Naive thymus-derived CD4-positive, alpha-beta T cell (primary cell): Measurements from ENCODE around the gene EZH1. TPM values are rescaled to one million over a fixed set of nuclear protein-coding genes. Genes with fewer than 3 reads are reported as not detected.

Experiments
- ATAC-seq: fragments of 150-1000 bp; cut with Tn5 transposase; 2 replicates; pipeline ENCODE4 v1.10.0; 2021; ENCODE audit warnings: mild to moderate bottlenecking, moderate library complexity
- CTCF ChIA-PET: fragments of 350-600 bp; sonication (Branson Sonifier 250); formaldehyde crosslinking; loops from one replicate; lab custom pipeline; 2021; ENCODE audit warnings: antibody characterized with exemption; lab: Charles Lee
- POLR2A ChIA-PET: fragments of 350-600 bp; sonication (Branson Sonifier 250); formaldehyde crosslinking; loops from one replicate; lab custom pipeline; 2021; ENCODE audit warnings: antibody characterized with exemption, inconsistent platforms; lab: Charles Lee
- DNase-seq, 9 donors: peaks; one replicate each; pipeline versions ENCODE4 v3.0.0 to v3.0.0-alpha.2; 2020 to 2022; ENCODE audit warnings: mixed read lengths in 1 of 9
- H3K27ac ChIP-seq: one replicate; pipeline ENCODE4 v1.7.0; 2013; ENCODE audit warnings: mild to moderate bottlenecking, low read depth, low read length, moderate library complexity
- H3K27me3 ChIP-seq, 2 donors: one replicate each; pipeline ENCODE4 v1.7.0; 2013; ENCODE audit warnings: low read length in 2 of 2, mild to moderate bottlenecking in 2 of 2, moderate library complexity in 2 of 2; ENCODE audit not compliant: control insufficient read depth in 2 of 2, insufficient read depth in 2 of 2
- H3K36me3 ChIP-seq, 3 experiments: 1 replicate in 2 of 3; 2 replicates in 1 of 3; pipeline ENCODE4 v1.7.0; 2013; ENCODE audit warnings: low read length in 3 of 3, mild to moderate bottlenecking in 3 of 3, moderate library complexity in 1 of 3; ENCODE audit not compliant: insufficient read depth in 3 of 3, control insufficient read depth in 2 of 3
- H3K4me1 ChIP-seq, 2 donors: one replicate each; pipeline ENCODE4 v1.7.0; 2013; ENCODE audit warnings: low read length in 2 of 2, mild to moderate bottlenecking in 2 of 2, moderate library complexity in 1 of 2; ENCODE audit not compliant: control insufficient read depth in 2 of 2, insufficient read depth in 2 of 2
- H3K4me3 ChIP-seq: 2 replicates; pipeline ENCODE4 v1.7.0; 2013; ENCODE audit warnings: mild to moderate bottlenecking, low read length
- H3K9me3 ChIP-seq, 3 experiments: 1 replicate in 2 of 3; 2 replicates in 1 of 3; pipeline ENCODE4 v1.7.0; 2013; ENCODE audit warnings: low read length in 3 of 3; ENCODE audit not compliant: control insufficient read depth in 2 of 3
- H3K27ac Mint-ChIP-seq, 9 donors: one replicate each; pipeline ENCODE4 v1.8.0; 2020 to 2022; ENCODE audit warnings: mixed read lengths in 9 of 9, mild to moderate bottlenecking in 8 of 9, moderate library complexity in 5 of 9, inconsistent platforms in 2 of 9
- H3K27me3 Mint-ChIP-seq, 5 donors: one replicate each; pipeline ENCODE4 v1.8.0; 2021 to 2022; ENCODE audit warnings: mixed read lengths in 5 of 5, mild to moderate bottlenecking in 1 of 5
- H3K36me3 Mint-ChIP-seq, 5 donors: one replicate each; pipeline ENCODE4 v1.8.0; 2020 to 2022; ENCODE audit warnings: mixed read lengths in 5 of 5, mild to moderate bottlenecking in 3 of 5, inconsistent platforms in 1 of 5
- H3K4me1 Mint-ChIP-seq, 7 donors: one replicate each; pipeline ENCODE4 v1.8.0; 2020 to 2022; ENCODE audit warnings: mixed read lengths in 7 of 7, mild to moderate bottlenecking in 3 of 7, inconsistent platforms in 1 of 7
- H3K4me3 Mint-ChIP-seq, 10 donors: one replicate each; pipeline ENCODE4 v1.8.0; 2020 to 2022; ENCODE audit warnings: mild to moderate bottlenecking in 10 of 10, mixed read lengths in 10 of 10, moderate library complexity in 6 of 10, inconsistent platforms in 2 of 10
- H3K9me3 Mint-ChIP-seq, 11 donors: one replicate each; pipeline ENCODE4 v1.8.0; 2020 to 2022; ENCODE audit warnings: mixed read lengths in 11 of 11, mild to moderate bottlenecking in 4 of 11, inconsistent platforms in 1 of 11, moderate library complexity in 1 of 11
- intact Hi-C, 2 donors: fragments of 100-400 bp; cut with micrococcal nuclease; formaldehyde crosslinking; loops; one replicate each; pipeline ENCODE4 v1.15.1; 2023
- polyA plus RNA-seq, 2 donors: library from polyadenylated mRNA; unstranded; fragments of 300-500 nt; fragmentation: Illumina TruSeq; gene quantifications; one replicate each; pipeline ENCODE4 v1.2.3, GENCODE V29; 2021
- total RNA-seq, 6 experiments: library from RNA in 5 of 6; stranded (reverse) in 5 of 6; gene quantifications; 1 replicate in 5 of 6; 2 replicates in 1 of 6; pipeline ENCODE4 v1.2.3 and lab custom pipeline; 2021 to 2026

Gene EZH1
- total and polyA plus RNA-seq, 7 experiments from 2014 or later = 30.2 to 212 (median 92.4) TPM

GRCh38 chr17:42659079-42659931, 85.5 kb downstream of the EZH1 start, which contains the start of gene TUBG2:
Gene TUBG2 (plus strand): TSS chr17:42659284. CDS start chr17:42659504, 220 bp downstream.
- no peaks in the 10 kb centered on the region for H3K27me3 ChIP-seq
- ChIA-PET POLR2A (interaction anchor here (1.4 to 1.5 kb wide), 2 partner anchors 11 to 50 kb away, joined by 7 read pairs; partner anchors contain the start of genes RETREG3 and TUBG1), CTCF (interaction anchor here (0.5 to 0.6 kb wide), 2 partner anchors 208 to 230 kb away, joined by 3 read pairs; no protein-coding TSS in a partner anchor)
- no peaks in the 10 kb centered on the region for H3K9me3 ChIP-seq
- Mint-ChIP-seq H3K4me3 (peak within 1 kb of the TSS; percentile 88 to 95 (median 90)), H3K36me3 (peaks cover 0 to 4% (median 2%) of the 10 kb centered on the region in 5 donors), H3K27me3 (peaks cover 0 to 12% (median 6%) of the 10 kb centered on the region in 5 donors), H3K9me3 (no peaks in the 10 kb centered on the region), H3K4me1 (peaks cover 13 to 23% (median 19%) of the 10 kb centered on the region in 7 donors), H3K27ac (peak within 1 kb of the TSS; percentile 57 to 91 (median 79))
- H3K4me3 ChIP-seq = peak within 1 kb of the TSS; percentile 92
- peaks cover 0 to 3% of the 10 kb centered on the region in 2 donors for H3K4me1 ChIP-seq
- no peaks in the 10 kb centered on the region for H3K36me3 ChIP-seq
- DNase-seq (peak; percentile 46 to 84 (median 56)), ATAC-seq (peak; percentile 82)
- H3K27ac ChIP-seq = peak within 1 kb of the TSS; percentile 62
- intact Hi-C loops = loop anchor here in 1 of 2 donors (1.0 kb wide), 2 partner anchors 20 to 50 kb away; partner anchors contain the start of genes RETREG3 and TUBG1

- ATAC-seq = no peak
- Histone ChIP-seq H3K36me3 (no peaks in the 10 kb centered on the region), H3K9me3 (no peaks in the 10 kb centered on the region), H3K4me3 (no peak overlapping the region), H3K27me3 (no peaks in the 10 kb centered on the region), H3K4me1 (peaks cover 0 to 3% of the 10 kb centered on the region in 2 donors), H3K27ac (no peak overlapping the region)
- POLR2A ChIA-PET = interaction anchor here (1.5 kb wide), 1 partner anchor 49 kb away, joined by 7 read pairs; the partner anchor contains the start of genes RETREG3 and TUBG1
- Mint-ChIP-seq H3K9me3 (no peaks in the 10 kb centered on the region), H3K27ac (peak overlapping the region in 5 of 9 donors; percentile 38 to 80 (median 58)), H3K4me1 (peaks cover 13 to 27% (median 23%) of the 10 kb centered on the region in 7 donors), H3K36me3 (peaks cover 0 to 4% (median 0%) of the 10 kb centered on the region in 5 donors), H3K4me3 (peak overlapping the region; percentile 79 to 95 (median 90)), H3K27me3 (peaks cover 11 to 17% (median 16%) of the 10 kb centered on the region in 5 donors)
- no peak for DNase-seq
- CTCF ChIA-PET = interaction anchor here (0.6 kb wide), 1 partner anchor 700 kb away, joined by 5 read pairs; no protein-coding TSS in a partner anchor
- intact Hi-C loops = no loop called here
Measured at GRCh38 chr17:42657824-42658588, 86.8 kb downstream of the EZH1 start.

GRCh38 chr17:42655528-42655927, 89.3 kb downstream of the EZH1 start:
- peaks cover 0 to 4% (median 0%) of the 10 kb centered on the region in 5 donors for H3K36me3 Mint-ChIP-seq
- H3K27me3 ChIP-seq = no peaks in the 10 kb centered on the region
- H3K4me3 Mint-ChIP-seq = no peak overlapping the region
- H3K27ac ChIP-seq = no peak overlapping the region
- CTCF ChIA-PET = no interaction called here
- H3K27me3 Mint-ChIP-seq = peaks cover 11 to 22% (median 16%) of the 10 kb centered on the region in 5 donors
- H3K9me3 ChIP-seq = no peaks in the 10 kb centered on the region
- ATAC-seq (no peak), DNase-seq (no peak)
- H3K9me3 Mint-ChIP-seq = no peaks in the 10 kb centered on the region
- H3K36me3 ChIP-seq = no peaks in the 10 kb centered on the region
- no peak overlapping the region for H3K4me3 ChIP-seq
- H3K4me1 ChIP-seq = peaks cover 0 to 3% of the 10 kb centered on the region in 2 donors
- intact Hi-C loops = no loop called here
- H3K4me1 Mint-ChIP-seq = peaks cover 13 to 26% (median 24%) of the 10 kb centered on the region in 7 donors
- no peak overlapping the region for H3K27ac Mint-ChIP-seq
- POLR2A ChIA-PET = interaction anchor here (0.8 kb wide), 1 partner anchor 16 kb away, joined by 3 read pairs; no protein-coding TSS in a partner anchor

GRCh38 chr17:42653179-42654124, 91.4 kb downstream of the EZH1 start:
- peaks cover 5 to 15% (median 10%) of the 10 kb centered on the region in 7 donors for H3K4me1 Mint-ChIP-seq
- H3K27ac ChIP-seq = no peak overlapping the region
- no peak overlapping the region for H3K27ac Mint-ChIP-seq
- ChIA-PET POLR2A (interaction anchor here (0.5 kb wide), 1 partner anchor 76 kb away, joined by 3 read pairs; no protein-coding TSS in a partner anchor), CTCF (interaction anchor here (0.7 kb wide), 1 partner anchor 75 kb away, joined by 3 read pairs; no protein-coding TSS in a partner anchor)
- H3K36me3 Mint-ChIP-seq = peaks cover 0 to 4% (median 0%) of the 10 kb centered on the region in 5 donors
- H3K4me3 Mint-ChIP-seq = peak overlapping the region in 1 of 10 donors; percentile 59
- no peaks in the 10 kb centered on the region for H3K9me3 Mint-ChIP-seq
- ATAC-seq = no peak
- H3K27me3 Mint-ChIP-seq = peaks cover 11 to 23% (median 18%) of the 10 kb centered on the region in 5 donors
- no peaks in the 10 kb centered on the region for H3K36me3 ChIP-seq
- H3K4me3 ChIP-seq = no peak overlapping the region
- DNase-seq = no peak
- no peaks in the 10 kb centered on the region for H3K27me3 ChIP-seq
- intact Hi-C loops = no loop called here
- H3K4me1 ChIP-seq = no peaks in the 10 kb centered on the region
- H3K9me3 ChIP-seq = no peaks in the 10 kb centered on the region

GRCh38 chr17:42651392-42651791, 93.4 kb downstream of the EZH1 start:
- H3K27ac Mint-ChIP-seq = no peak overlapping the region
- Histone ChIP-seq H3K27ac (no peak overlapping the region), H3K27me3 (no peaks in the 10 kb centered on the region), H3K4me1 (no peaks in the 10 kb centered on the region), H3K9me3 (no peaks in the 10 kb centered on the region), H3K4me3 (no peak overlapping the region), H3K36me3 (no peaks in the 10 kb centered on the region)
- ChIA-PET POLR2A (no interaction called here), CTCF (no interaction called here)
- DNase-seq (no peak), ATAC-seq (no peak)
- no peaks in the 10 kb centered on the region for H3K36me3 Mint-ChIP-seq
- H3K4me1 Mint-ChIP-seq = peaks cover 0 to 13% (median 5%) of the 10 kb centered on the region in 7 donors
- intact Hi-C loops = no loop called here
- no peak overlapping the region for H3K4me3 Mint-ChIP-seq
- H3K9me3 Mint-ChIP-seq = no peaks in the 10 kb centered on the region
- H3K27me3 Mint-ChIP-seq = peaks cover 11 to 24% (median 18%) of the 10 kb centered on the region in 5 donors
